DND-41 (cell line): ENCODE measurements around the gene HADHB.

Source experiments
- EZH2 ChIP-seq: IDR thresholded peaks from 3 replicates; pipeline ENCODE4 v1.6.1; 2012; ENCODE audit warnings: borderline replicate concordance, low read depth, mild to moderate bottlenecking, moderate library complexity, low read length, inconsistent platforms; ENCODE audit not compliant: severe bottlenecking
- TF ChIP-seq, protein P1 (sequence below): IDR thresholded peaks from 2 replicates; pipeline ENCODE4 v1.5.1; 2012; ENCODE audit warnings: borderline replicate concordance, low read length, moderate library complexity, mild to moderate bottlenecking; ENCODE audit not compliant: poor library complexity, severe bottlenecking; ENCODE audit errors: extremely low read depth

DNA sequence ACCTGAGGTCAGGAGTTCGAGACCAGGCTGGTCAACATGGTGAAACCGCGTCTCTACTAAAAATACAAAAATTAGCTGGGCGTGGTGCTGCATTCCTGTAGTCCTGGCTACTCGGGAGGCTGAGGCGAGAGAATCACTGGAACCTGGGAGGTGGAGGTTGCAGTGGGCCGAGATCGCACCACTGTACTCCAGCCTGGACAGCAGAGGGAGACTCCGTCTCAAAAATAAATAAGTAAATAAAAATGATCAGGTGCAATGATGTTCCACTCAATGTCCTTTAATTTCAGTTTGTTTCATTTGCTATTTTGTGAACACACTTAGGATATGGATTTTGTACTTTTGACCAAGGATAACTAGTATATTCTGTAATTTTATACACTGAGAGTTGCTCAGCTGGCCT, 9.7 kb upstream of the HADHB start:
- TF ChIP-seq, protein P1, sequence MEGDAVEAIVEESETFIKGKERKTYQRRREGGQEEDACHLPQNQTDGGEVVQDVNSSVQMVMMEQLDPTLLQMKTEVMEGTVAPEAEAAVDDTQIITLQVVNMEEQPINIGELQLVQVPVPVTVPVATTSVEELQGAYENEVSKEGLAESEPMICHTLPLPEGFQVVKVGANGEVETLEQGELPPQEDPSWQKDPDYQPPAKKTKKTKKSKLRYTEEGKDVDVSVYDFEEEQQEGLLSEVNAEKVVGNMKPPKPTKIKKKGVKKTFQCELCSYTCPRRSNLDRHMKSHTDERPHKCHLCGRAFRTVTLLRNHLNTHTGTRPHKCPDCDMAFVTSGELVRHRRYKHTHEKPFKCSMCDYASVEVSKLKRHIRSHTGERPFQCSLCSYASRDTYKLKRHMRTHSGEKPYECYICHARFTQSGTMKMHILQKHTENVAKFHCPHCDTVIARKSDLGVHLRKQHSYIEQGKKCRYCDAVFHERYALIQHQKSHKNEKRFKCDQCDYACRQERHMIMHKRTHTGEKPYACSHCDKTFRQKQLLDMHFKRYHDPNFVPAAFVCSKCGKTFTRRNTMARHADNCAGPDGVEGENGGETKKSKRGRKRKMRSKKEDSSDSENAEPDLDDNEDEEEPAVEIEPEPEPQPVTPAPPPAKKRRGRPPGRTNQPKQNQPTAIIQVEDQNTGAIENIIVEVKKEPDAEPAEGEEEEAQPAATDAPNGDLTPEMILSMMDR = peak; percentile 35
- no peak for TF ChIP-seq EZH2
